ENCODE results near the gene EGFL8.

Gene EGFL8

DNA sequence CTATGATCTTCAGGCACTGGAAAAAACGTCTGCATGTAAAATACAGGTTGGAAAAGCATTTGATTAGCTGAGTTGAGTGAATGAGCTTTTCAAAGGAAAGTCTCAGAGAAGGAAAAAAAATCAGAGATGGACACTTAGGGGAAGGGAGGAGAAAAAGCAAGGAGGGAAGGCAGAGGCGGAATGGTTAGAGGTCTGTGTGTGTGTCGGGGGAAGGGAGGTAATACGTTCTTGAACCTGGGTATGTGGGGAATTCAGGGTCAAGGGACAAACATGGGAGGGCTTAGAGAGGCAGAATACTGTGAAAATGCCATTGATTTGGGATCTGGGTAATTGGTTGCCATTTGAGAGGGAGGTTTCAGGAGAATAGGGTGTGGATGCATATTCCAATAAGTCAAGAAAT is 17.7 kb upstream of the EGFL8 start:
- H3K27ac ChIP-seq = no peak overlapping the region
- no peak overlapping the region for H3K4me3 ChIP-seq
- H3K36me3 ChIP-seq = peaks cover 4 to 11% (median 11%) of the 10 kb centered on the region in 3 donors
- no peaks in the 10 kb centered on the region for H3K27me3 ChIP-seq
- intact Hi-C loops (cut with DNase I; ENCODE audit: low total_unique reads) = no loop called here
- no peak for DNase-seq
- no peaks in the 10 kb centered on the region for H3K9me3 ChIP-seq
- H3K4me1 ChIP-seq = peaks cover 0 to 18% (median 16%) of the 10 kb centered on the region in 4 donors
- TF ChIP-seq, protein P1, sequence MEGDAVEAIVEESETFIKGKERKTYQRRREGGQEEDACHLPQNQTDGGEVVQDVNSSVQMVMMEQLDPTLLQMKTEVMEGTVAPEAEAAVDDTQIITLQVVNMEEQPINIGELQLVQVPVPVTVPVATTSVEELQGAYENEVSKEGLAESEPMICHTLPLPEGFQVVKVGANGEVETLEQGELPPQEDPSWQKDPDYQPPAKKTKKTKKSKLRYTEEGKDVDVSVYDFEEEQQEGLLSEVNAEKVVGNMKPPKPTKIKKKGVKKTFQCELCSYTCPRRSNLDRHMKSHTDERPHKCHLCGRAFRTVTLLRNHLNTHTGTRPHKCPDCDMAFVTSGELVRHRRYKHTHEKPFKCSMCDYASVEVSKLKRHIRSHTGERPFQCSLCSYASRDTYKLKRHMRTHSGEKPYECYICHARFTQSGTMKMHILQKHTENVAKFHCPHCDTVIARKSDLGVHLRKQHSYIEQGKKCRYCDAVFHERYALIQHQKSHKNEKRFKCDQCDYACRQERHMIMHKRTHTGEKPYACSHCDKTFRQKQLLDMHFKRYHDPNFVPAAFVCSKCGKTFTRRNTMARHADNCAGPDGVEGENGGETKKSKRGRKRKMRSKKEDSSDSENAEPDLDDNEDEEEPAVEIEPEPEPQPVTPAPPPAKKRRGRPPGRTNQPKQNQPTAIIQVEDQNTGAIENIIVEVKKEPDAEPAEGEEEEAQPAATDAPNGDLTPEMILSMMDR (IDR thresholded peaks at IDR 0.05) = no peak

DNA sequence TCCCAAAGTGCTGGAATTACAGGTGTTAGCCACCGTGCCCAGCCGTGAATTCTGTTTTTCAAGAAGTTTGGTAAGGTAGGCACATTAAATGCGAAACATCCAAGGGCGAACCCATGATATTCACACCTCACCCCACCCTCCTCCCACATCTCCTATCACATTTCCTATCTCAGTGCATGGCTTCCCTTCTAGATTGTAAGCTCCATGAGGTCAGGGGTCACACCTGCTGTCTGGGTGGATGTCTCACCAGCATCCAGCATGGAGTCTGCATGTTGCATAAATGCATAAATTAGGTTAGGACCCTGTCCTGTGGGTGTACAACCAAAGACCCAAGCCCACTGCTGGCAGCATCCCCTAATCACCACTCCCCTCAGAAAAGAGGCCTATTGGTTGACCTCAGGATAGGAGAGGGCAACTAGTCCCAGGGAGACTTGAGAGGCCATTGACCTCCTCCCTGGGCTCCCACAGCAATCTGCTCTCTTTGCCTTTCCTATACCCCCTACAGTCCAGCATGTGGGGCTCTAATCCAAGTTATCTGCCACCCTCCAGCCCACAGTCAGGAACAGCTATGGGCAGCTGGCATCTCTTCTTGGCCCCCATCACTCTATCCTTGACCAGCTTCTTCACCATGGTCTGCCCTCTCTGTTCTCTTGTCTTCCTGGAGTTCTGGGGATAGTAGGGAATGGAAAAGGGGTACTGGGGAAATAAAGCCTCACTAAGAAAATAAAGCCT is 16.8 kb upstream of the EGFL8 start:
- H3K27me3 ChIP-seq = no peaks in the 10 kb centered on the region
- no peaks in the 10 kb centered on the region for H3K9me3 ChIP-seq
- peaks cover 4 to 11% (median 11%) of the 10 kb centered on the region in 3 donors for H3K36me3 ChIP-seq
- H3K4me1 ChIP-seq = peaks cover 0 to 25% (median 22%) of the 10 kb centered on the region in 4 donors
- no peak overlapping the region for H3K27ac ChIP-seq
- intact Hi-C loops (cut with DNase I; ENCODE audit: low total_unique reads) = no loop called here
- H3K4me3 ChIP-seq = no peak overlapping the region
- DNase-seq = no peak
- TF ChIP-seq, protein P1 (IDR thresholded peaks at IDR 0.05) = no peak

DNA sequence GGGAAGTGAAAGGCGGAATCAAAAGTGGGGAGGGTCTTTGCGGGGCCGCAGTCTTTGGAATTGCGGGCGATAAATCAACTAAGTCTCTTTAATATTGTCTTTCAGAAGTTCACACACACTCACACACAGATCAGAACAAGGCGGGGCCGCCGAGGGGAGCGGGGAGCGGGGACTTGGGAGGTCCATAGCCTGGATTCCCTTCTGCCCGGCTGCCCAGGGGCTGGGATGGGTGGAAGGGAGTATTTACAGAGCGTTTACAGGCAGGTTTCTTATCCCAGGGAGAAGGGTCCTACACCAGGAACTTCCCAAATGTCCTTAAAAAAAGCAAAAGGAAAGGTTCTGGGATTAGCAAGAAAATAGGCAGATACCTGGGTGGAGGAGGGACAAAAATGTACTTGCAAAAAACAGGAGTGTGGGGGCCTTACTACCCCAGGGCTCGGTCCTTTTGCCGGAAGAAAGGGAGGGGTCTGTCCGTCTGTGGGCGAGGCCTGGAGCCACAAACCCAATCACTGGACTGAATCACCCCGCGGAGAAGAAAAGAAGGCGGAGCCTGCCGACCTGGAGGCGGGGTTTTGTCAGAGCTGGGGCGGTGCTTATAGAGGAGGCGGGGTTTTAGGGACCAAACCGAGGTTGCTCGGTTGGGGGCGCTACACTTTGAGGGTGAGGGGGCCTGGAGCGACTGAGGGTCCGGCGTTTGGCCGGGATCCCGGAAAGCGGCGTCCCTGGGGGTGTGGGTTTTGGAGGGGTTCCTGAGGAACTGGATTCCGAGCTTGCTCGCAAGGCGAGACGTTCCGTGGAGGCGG is 15.9 kb upstream of the EGFL8 start:
- intact Hi-C loops (cut with DNase I; ENCODE audit: low total_unique reads) = no loop called here
- TF ChIP-seq, protein P1 (IDR thresholded peaks at IDR 0.05) = no peak
- peak in 1 of 2 donors; percentile 58 for DNase-seq
- Histone ChIP-seq H3K27me3 (no peaks in the 10 kb centered on the region), H3K4me1 (peaks cover 0 to 33% (median 28%) of the 10 kb centered on the region in 4 donors), H3K9me3 (no peaks in the 10 kb centered on the region), H3K36me3 (peaks cover 4 to 11% (median 11%) of the 10 kb centered on the region in 3 donors), H3K27ac (no peak overlapping the region), H3K4me3 (peak overlapping the region in 1 of 2 donors; percentile 17)

DNA sequence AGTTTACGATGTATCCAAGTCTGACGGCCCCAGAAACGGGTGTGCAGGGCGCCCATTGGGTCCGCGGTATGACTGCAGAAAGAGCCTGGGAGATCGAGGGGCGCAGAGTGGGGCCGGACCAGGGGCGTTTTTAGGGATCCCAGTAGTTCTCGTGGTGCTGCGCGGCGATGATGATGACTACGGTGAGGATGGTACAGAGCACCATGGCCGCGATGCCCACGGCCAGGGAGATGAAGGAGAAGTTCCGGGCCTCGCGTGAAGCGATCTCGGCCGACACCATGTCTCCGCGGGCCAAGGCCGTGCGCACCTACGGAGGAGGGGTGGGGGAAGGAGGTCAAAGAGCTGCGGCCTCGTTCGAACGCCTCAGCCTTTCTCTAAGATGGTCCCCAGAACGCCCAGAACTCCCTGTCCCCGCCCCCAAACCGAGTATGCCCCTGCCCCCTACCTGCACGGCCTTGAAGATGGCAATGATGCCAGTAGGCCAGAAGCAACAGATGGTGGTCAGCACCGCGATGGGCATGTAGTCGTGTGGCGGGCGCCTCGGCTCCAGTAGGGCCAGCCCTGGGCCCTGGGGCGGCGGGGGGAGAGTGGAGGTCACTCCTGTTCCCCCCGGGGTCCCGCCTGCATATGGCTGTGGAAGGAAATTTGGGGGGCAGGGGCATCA is 15.2 kb upstream of the EGFL8 start:
- Histone ChIP-seq H3K4me3 (peak overlapping the region in 1 of 2 donors; percentile 17), H3K36me3 (peaks cover 4 to 11% (median 11%) of the 10 kb centered on the region in 3 donors), H3K9me3 (no peaks in the 10 kb centered on the region), H3K27me3 (no peaks in the 10 kb centered on the region), H3K4me1 (peaks cover 0 to 33% (median 28%) of the 10 kb centered on the region in 4 donors), H3K27ac (no peak overlapping the region)
- no peak for DNase-seq
- intact Hi-C loops (cut with DNase I; ENCODE audit: low total_unique reads) = no loop called here
- TF ChIP-seq, protein P1 (IDR thresholded peaks at IDR 0.05) = no peak
